ENCODE results near the gene EFR3B. TPM values are rescaled to one million over a fixed set of nuclear protein-coding genes. Genes with fewer than 3 reads are reported as not detected.
A peak's percentile ranks its signal among the peaks of the same experiment; 100 is the strongest.
"Not testable (repeated sequence)": the region's sequence is repeated elsewhere in the genome, so short reads cannot be mapped to it uniquely, and the experiment has no call there.

Gene EFR3B
- total RNA-seq, 1 experiment from 2014 or later = 0.43 TPM

GRCh38 chr2:25078170-25079049, 36.5 kb downstream of the EFR3B start:
- no peaks in the 10 kb centered on the region for H3K36me3 ChIP-seq
- H3K27me3 ChIP-seq = peaks cover 11% of the 10 kb centered on the region
- no peak overlapping the region for H3K4me3 ChIP-seq
- H3K9me3 ChIP-seq = no peaks in the 10 kb centered on the region
- peak; percentile 88 for DNase-seq

- no peak for DNase-seq
- Histone ChIP-seq H3K36me3 (no peaks in the 10 kb centered on the region), H3K27me3 (peaks cover 11% of the 10 kb centered on the region), H3K9me3 (no peaks in the 10 kb centered on the region), H3K4me3 (no peak overlapping the region)
These were observed 37.3 kb downstream of the EFR3B start for GRCh38 chr2:25079050-25079635.

- DNase-seq = no peak
- Histone ChIP-seq H3K4me3 (no peak overlapping the region), H3K36me3 (no peaks in the 10 kb centered on the region), H3K27me3 (peaks cover 11% of the 10 kb centered on the region), H3K9me3 (no peaks in the 10 kb centered on the region)
These were observed 39.4 kb downstream of the EFR3B start for GRCh38 chr2:25081237-25081790.

- H3K36me3 ChIP-seq = no peaks in the 10 kb centered on the region
- H3K27me3 ChIP-seq = peaks cover 11% of the 10 kb centered on the region
- no peaks in the 10 kb centered on the region for H3K9me3 ChIP-seq
- no peak overlapping the region for H3K4me3 ChIP-seq
- DNase-seq = no peak
These were observed 40.2 kb downstream of the EFR3B start for GRCh38 chr2:25082002-25082622.

- Histone ChIP-seq H3K4me3 (no peak overlapping the region), H3K36me3 (no peaks in the 10 kb centered on the region), H3K9me3 (no peaks in the 10 kb centered on the region), H3K27me3 (no peaks in the 10 kb centered on the region; the same call in 1 of the 2 replicates)
- DNase-seq = no peak
These were observed 44.1 kb downstream of the EFR3B start for GRCh38 chr2:25085761-25086560.

GRCh38 chr2:25088817-25089516, 47.1 kb downstream of the EFR3B start:
- Histone ChIP-seq H3K27me3 (no peaks in the 10 kb centered on the region), H3K36me3 (no peaks in the 10 kb centered on the region), H3K9me3 (no peaks in the 10 kb centered on the region), H3K4me3 (no peak overlapping the region)
- DNase-seq = no peak

- Histone ChIP-seq H3K4me3 (no peak overlapping the region), H3K9me3 (no peaks in the 10 kb centered on the region), H3K36me3 (no peaks in the 10 kb centered on the region), H3K27me3 (no peaks in the 10 kb centered on the region)
- no peak for DNase-seq
These were observed 47.9 kb downstream of the EFR3B start for GRCh38 chr2:25089605-25090315.

GRCh38 chr2:25090801-25091200, 48.9 kb downstream of the EFR3B start:
- H3K4me3 ChIP-seq = no peak overlapping the region
- no peaks in the 10 kb centered on the region for H3K36me3 ChIP-seq
- H3K27me3 ChIP-seq = no peaks in the 10 kb centered on the region
- DNase-seq = no peak
- no peaks in the 10 kb centered on the region for H3K9me3 ChIP-seq

GRCh38 chr2:25091265-25091664, 49.4 kb downstream of the EFR3B start:
- H3K4me3 ChIP-seq = no peak overlapping the region
- H3K9me3 ChIP-seq = no peaks in the 10 kb centered on the region
- H3K27me3 ChIP-seq = no peaks in the 10 kb centered on the region
- H3K36me3 ChIP-seq = no peaks in the 10 kb centered on the region
- no peak for DNase-seq

- Histone ChIP-seq H3K36me3 (no peaks in the 10 kb centered on the region), H3K9me3 (no peaks in the 10 kb centered on the region), H3K27me3 (no peaks in the 10 kb centered on the region), H3K4me3 (no peak overlapping the region)
- no peak for DNase-seq
These were observed 56.2 kb downstream of the EFR3B start for GRCh38 chr2:25098056-25098455.

GRCh38 chr2:25098670-25099486, 57.0 kb downstream of the EFR3B start:
- H3K36me3 ChIP-seq = no peaks in the 10 kb centered on the region
- peak; percentile 15 for DNase-seq
- no peaks in the 10 kb centered on the region for H3K27me3 ChIP-seq
- no peak overlapping the region for H3K4me3 ChIP-seq
- H3K9me3 ChIP-seq = no peaks in the 10 kb centered on the region

GRCh38 chr2:25102352-25102751, 60.5 kb downstream of the EFR3B start:
- H3K36me3 ChIP-seq, DNase-seq, H3K9me3 ChIP-seq, H3K27me3 ChIP-seq, H3K4me3 ChIP-seq: not testable (repeated sequence)

- Histone ChIP-seq H3K27me3 (no peaks in the 10 kb centered on the region), H3K4me3 (no peak overlapping the region), H3K36me3 (no peaks in the 10 kb centered on the region), H3K9me3 (no peaks in the 10 kb centered on the region)
- DNase-seq = peak; percentile 88
These were observed 61.5 kb downstream of the EFR3B start for GRCh38 chr2:25103287-25103871.

- Histone ChIP-seq H3K4me3 (no peak overlapping the region), H3K9me3 (no peaks in the 10 kb centered on the region), H3K27me3 (no peaks in the 10 kb centered on the region), H3K36me3 (no peaks in the 10 kb centered on the region)
- DNase-seq = no peak
These were observed 62.9 kb downstream of the EFR3B start for GRCh38 chr2:25104736-25105135.

Measured in MG63 (cell line).